NCI-H82 treated with DMSO at 0.1 percent for 48 hours (cell line): ENCODE measurements around the gene ASB6.
"Not testable (repeated sequence)": the region's sequence is repeated elsewhere in the genome, so short reads cannot be mapped to it uniquely, and the experiment has no call there.

Experiments
- DNase-seq: peaks from one replicate; lab custom pipeline; 2025; ENCODE audit not compliant: unreplicated experiment; lab: John Stamatoyannopoulos, UW

ASB6 gene

DNA sequence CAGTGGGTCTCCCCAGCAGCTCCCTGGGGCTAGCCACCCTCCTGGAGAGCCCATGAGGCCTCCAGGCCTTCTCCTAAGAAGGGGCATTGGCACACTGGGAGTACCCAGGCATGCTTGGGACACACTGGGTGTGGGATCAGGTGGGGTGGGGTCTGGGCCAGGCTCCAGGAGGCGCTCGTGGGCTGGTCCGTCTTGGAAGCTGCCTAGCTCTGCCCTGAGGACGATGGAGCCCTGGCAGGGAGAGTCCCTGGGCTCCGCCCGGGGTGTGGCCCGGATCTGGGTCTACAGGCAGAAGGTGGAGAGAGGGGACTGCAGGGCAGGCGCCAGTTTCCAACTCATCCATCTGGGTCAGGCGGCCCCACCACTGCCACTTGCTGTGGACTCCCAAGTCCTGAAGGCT, 25.9 kb upstream of the ASB6 start:
- no peak for DNase-seq

- DNase-seq = no peak
Observed at GRCh38 chr9:129667378-129667777, 25.4 kb upstream of the ASB6 start.

GRCh38 chr9:129666575-129666974, 24.6 kb upstream of the ASB6 start:
- DNase-seq = no peak

GRCh38 chr9:129665814-129666520, 24.0 kb upstream of the ASB6 start:
- no peak for DNase-seq

GRCh38 chr9:129665389-129665775, 23.4 kb upstream of the ASB6 start, which contains the start of gene PRRX2:
TSS of gene PRRX2 (plus strand) at chr9:129665647. CDS start at chr9:129665868, 221 bp downstream.
- DNase-seq = no peak

DNA sequence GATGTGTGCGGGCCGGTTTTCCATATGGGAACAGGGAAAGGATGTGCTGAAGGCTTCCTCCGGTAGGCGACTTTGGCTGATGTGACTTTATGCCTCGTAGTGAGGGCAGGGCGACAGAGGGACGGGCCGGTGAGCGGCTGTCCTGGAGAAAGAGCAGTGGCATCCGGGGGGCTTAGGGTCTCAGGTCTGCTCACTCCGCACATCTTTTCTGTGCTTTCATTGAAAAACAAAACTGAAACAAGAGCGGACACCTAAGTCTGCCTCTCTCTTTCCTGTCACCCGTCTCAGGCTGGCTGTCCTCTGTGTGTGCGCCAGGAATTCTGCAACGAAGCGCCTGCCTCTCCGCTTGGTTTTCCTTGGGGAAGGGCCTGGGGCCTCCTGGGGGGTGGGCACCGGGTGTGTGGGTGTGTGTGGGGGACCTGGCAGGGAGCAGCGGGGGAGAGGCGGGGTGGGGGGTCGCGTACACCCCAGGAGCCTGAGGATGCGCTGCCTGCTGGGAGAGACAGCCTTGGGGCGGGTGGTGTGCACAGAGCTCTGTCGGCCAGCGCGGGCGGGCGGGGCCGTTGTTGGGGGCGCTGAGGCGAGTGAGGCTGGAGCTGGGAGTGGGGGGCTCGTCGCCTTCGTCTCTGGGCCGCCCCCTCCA, 22.9 kb upstream of the ASB6 start:
- DNase-seq = no peak

- DNase-seq = not testable (repeated sequence)
Observed at GRCh38 chr9:129662239-129662638, 20.3 kb upstream of the ASB6 start.

DNA sequence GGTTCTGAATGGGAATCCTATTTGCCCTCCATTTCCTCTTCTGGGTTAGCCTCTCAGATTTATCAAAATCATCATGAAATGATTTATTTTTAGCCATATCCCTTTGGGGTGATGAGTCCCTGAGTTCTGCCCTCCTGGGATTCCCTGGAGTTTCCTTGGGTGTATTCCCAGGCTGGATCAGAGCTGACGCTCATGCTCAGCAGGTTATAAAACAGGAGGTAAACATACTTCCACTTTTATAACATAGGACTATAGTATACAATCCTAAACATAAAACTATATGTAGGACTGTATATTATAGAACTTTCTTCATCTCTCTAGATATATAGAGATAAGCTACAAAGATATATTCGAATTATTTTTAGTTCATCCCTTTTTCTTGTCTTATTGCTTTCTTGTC, 19.1 kb upstream of the ASB6 start:
- DNase-seq = no peak

DNA sequence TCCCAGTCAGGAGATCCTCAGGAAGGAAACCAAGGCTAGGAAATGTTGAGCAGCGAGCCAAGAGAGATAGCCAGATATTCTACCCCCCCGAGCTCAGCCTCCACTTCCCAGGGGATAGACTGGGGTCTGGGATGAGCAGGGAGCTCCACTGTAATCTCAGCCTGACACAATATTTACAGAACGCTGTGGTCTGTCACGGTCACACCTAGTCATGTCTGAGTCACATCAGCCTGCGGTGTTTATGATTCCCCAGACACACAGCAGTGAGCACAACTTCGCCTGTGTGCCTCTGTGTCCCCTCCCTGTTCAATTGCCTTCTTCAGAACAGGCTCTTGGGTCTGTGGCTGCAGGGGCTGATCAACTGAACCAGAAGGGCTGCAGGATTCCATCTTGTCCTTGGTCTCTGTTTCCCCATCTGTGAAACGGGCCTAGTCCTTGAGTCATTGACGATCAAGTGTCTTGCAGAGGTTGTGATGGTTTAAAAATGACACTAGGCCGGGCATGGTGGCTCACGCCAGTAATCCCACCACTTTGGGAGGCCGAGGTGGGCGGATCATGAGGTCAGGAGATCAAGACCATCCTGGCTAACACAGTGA, 14.9 kb upstream of the ASB6 start:
- no peak for DNase-seq

DNA sequence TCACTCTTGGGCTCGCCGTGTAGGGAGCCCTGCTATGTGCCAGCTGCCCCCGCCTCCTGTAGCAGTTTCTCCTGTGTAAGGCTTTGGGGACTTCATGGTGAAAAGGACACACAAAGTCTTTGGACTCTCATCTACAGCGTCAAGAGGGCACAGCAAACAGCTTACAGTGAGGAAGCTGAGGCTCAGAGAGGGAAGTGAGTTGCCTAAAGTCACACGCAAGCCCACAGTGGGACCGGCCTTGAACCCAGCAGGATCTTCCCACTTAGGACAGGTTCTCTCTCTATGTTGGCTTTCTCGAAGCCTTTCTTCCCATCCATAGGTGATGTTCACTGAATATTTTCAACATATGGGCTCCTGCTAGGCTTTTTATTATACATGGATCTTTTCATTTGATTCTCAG, 13.7 kb upstream of the ASB6 start:
- DNase-seq = no peak

DNA sequence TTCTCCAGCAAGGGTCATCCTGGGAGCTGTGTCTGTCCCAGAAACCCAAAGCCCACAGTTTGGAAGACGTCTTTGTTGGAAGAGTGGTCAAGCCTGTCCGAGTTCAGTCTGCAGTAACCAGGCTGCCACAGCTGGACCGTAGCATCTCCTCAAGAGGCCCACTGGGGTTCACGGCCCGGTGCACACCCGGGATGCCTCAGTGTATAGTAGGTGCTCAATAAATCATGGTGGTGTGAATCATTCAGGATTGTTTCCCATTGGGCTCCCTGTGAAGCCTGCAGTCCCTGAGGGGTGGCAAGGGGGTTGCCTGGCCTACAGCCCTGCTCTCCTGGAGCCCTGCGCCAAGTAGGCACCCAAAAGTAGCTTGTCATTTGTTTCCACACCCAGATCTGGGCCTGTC, 13.2 kb upstream of the ASB6 start:
- no peak for DNase-seq

DNA sequence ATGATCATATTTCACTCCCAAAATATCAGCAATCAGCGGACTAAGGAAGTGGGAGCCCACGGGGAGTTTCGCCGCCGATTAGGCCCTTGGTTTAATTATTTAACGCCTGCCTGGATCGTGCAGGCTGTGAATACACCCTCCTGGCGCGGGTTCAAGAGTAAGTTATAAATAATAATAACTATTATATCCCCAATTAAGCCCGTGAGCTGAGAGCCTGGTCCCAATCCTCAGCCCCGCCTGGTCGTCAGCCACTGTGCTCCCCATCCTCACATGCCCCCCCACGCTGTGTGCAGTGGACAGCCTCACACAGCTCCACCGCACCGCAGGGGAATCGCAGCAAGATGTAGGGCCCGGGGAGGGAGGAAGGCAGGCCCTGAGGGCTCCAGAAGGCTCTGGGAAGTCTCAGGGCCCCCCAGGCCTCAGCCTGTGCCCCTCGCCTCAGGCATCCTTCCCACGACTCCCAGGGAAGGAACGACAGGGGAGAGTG, 12.6 kb upstream of the ASB6 start:
- no peak for DNase-seq

- no peak for DNase-seq
Observed at GRCh38 chr9:129653823-129654553, 12.0 kb upstream of the ASB6 start.

GRCh38 chr9:129650680-129651235, 8.8 kb upstream of the ASB6 start:
- no peak for DNase-seq

GRCh38 chr9:129649726-129650679, 8.1 kb upstream of the ASB6 start:
- no peak for DNase-seq

DNA sequence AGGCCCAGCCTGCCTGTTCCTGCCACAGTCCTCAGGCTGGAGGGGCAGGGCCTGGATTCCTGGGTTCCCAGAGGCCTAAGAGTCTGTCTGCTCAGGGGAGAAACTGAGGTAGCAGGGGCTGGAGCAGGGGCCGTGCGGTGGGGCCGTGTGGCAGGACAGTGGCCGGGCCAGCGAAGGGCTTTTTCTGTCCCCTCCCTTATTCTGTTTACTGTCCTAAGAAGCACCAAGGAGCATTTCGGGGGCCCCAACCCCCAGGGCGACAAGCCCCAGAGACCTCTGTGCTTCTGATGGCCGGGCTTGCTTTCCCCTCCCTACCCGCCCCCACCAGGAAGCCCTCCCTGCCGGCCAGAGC, 6.8 kb upstream of the ASB6 start:
- DNase-seq = no peak

- no peak for DNase-seq
Observed at GRCh38 chr9:129648092-129648763, 6.3 kb upstream of the ASB6 start.

DNA sequence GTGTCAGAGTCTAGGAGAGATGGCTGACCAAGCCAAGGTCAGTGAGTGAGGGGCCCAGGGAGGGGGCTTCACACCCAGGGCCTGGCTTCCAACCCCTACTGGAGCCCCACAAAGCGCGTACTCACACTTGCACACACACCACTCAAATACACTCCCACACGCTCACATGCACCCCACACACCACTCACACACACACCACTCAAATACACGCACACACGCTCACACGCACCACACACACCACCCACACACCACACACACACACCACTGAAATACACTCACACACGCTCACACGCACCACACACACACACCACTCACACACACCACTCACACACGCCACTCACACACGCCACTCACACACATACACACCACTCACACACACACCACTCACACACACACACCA, 5.7 kb upstream of the ASB6 start:
- no peak for DNase-seq

DNA sequence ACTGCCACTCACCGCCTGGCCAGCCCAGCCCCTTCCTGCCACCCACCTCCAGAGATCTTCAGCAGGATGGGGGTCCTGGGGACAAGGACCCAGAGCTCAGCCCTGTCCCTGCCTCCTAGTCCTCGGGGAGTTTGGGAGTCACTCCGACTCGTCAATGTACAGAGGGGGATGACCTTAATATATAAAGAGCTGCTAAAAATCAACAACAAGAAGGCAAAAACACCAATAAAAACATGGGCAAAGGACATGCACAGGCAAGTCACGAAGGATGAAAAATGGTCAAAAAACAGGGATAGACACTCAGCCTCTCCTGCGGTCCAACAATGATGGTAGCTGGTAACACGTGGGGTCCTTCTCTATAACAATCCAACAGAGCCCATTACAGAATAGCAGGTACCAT, 4.7 kb upstream of the ASB6 start:
- no peak for DNase-seq

DNA sequence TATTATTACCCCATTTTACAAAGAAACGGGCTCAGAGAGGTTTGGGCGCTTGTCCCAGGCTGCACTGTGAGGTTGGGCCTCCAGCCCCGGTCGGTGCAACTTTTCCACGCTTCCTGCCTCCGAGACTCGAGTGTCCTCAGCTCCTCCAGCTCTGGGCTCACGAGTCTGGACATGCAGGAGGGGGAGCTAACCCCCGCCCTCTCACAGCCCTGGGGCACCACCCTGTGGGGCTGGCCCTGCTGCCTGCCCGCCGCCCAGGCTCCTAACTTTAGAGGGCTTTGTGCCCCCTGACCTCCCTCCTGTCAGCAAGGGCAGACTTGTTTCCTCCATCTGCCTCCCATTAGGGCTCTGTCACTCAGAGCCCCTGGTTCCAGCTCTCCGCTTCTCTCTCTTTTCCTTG, 4.3 kb upstream of the ASB6 start:
- DNase-seq = no peak
